K562 treated with DMSO at 1 percent for 48 hours (cell line): Measurements from ENCODE around the gene TMEM168. TPM values are rescaled to one million over a fixed set of nuclear protein-coding genes. Genes with fewer than 3 reads are reported as not detected.

Experiments
- total RNA-seq: library from RNA; unstranded; fragments of 300-600 nt; gene quantifications from 2 replicates; pipeline ENCODE4 v1.2.3, GENCODE V29; 2022; ENCODE audit warnings: low replicate concordance; ENCODE audit errors: extremely low read depth

TMEM168 gene, protein sequence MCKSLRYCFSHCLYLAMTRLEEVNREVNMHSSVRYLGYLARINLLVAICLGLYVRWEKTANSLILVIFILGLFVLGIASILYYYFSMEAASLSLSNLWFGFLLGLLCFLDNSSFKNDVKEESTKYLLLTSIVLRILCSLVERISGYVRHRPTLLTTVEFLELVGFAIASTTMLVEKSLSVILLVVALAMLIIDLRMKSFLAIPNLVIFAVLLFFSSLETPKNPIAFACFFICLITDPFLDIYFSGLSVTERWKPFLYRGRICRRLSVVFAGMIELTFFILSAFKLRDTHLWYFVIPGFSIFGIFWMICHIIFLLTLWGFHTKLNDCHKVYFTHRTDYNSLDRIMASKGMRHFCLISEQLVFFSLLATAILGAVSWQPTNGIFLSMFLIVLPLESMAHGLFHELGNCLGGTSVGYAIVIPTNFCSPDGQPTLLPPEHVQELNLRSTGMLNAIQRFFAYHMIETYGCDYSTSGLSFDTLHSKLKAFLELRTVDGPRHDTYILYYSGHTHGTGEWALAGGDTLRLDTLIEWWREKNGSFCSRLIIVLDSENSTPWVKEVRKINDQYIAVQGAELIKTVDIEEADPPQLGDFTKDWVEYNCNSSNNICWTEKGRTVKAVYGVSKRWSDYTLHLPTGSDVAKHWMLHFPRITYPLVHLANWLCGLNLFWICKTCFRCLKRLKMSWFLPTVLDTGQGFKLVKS
- total RNA-seq: not detected in 2 replicates

DNA sequence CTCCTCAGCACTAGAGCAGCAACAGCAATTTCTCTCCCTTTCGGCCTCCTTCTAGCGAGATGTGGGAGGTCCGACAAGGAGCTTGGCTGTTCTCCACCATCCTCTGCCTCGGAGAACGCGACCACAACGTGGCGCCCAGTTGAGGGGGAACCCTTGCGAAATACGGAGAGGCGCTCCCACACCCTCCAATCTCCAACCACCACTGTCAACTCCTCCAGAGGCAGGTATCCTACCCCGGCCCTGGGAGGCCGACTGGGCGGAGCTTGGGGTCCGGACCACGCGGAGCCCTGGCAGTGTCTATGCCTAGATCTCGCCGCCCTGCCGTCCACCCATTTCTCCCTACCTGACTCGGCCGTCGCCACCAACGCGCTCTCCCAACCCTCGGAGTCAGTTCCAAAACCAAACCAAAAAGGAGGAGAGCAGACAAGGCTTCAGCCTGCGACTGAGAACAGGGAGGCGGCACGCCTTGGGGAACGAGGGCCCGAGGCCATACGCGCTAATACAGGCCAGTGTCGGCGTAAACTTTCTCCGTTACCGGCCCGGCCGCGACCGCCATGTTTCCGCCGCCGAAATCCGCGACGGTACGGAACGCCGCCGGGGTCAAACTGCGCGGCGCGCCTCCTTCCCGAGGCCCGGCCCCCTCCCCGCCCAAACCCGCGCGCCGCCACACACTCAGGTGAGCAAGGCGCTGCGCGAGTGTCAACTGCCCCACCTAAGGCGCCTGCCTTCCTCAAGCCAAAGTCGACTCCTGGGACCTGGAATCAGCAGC lies at the start of gene TMEM168:
TMEM168 (minus strand) TSS at position 577 of the 769 bp plus-strand sequence. CDS start 5,568 bp downstream, outside the sequence.

